Activated T-helper 1 cell treated with anti-CD3 and anti-CD28 coated beads, Interleukin-12 subunit alpha, Interleukin-12 subunit beta, Interleukin-2, Interleukin-4 antibody, amounts not matched to agents 30 ng/mL and 10 ng/mL and 1 ng/mL, durations not matched to agents 14 hours and 24 hours and 36 hours (primary cell): ENCODE results near the gene SGPL1. TPM values are rescaled to one million over a fixed set of nuclear protein-coding genes. Genes with fewer than 3 reads are reported as not detected.

ENCODE experiments used
- DNase-seq: peaks from one replicate; pipeline ENCODE4 v3.0.0; 2021; ENCODE audit warnings: low spot score
- H3K27ac Mint-ChIP-seq: one replicate; pipeline ENCODE4 v1.8.0; 2021; ENCODE audit warnings: mild to moderate bottlenecking, mixed read lengths
- H3K27me3 Mint-ChIP-seq: one replicate; pipeline ENCODE4 v1.8.0; 2022; ENCODE audit warnings: mild to moderate bottlenecking, moderate library complexity, mixed read lengths; ENCODE audit not compliant: insufficient read depth
- H3K36me3 Mint-ChIP-seq: one replicate; pipeline ENCODE4 v1.8.0; 2021; ENCODE audit warnings: low read depth, mixed read lengths
- H3K4me1 Mint-ChIP-seq: one replicate; pipeline ENCODE4 v1.8.0; 2021; ENCODE audit warnings: low read depth, mixed read lengths
- H3K4me3 Mint-ChIP-seq: one replicate; pipeline ENCODE4 v1.8.0; 2021; ENCODE audit warnings: mild to moderate bottlenecking, moderate library complexity, mixed read lengths
- H3K9me3 Mint-ChIP-seq: one replicate; pipeline ENCODE4 v1.8.0; 2021; ENCODE audit warnings: mixed read lengths
- intact Hi-C: fragments of 100-400 bp; cut with micrococcal nuclease; formaldehyde crosslinking; loops from one replicate; pipeline ENCODE4 v1.15.1; 2024
- total RNA-seq: library from RNA; stranded (reverse); gene quantifications from 2 replicates; pipeline ENCODE4 v1.2.3, GENCODE V29; 2022

SGPL1 gene
- total RNA-seq, 1 donor from 2014 or later: 79.0 TPM

DNA sequence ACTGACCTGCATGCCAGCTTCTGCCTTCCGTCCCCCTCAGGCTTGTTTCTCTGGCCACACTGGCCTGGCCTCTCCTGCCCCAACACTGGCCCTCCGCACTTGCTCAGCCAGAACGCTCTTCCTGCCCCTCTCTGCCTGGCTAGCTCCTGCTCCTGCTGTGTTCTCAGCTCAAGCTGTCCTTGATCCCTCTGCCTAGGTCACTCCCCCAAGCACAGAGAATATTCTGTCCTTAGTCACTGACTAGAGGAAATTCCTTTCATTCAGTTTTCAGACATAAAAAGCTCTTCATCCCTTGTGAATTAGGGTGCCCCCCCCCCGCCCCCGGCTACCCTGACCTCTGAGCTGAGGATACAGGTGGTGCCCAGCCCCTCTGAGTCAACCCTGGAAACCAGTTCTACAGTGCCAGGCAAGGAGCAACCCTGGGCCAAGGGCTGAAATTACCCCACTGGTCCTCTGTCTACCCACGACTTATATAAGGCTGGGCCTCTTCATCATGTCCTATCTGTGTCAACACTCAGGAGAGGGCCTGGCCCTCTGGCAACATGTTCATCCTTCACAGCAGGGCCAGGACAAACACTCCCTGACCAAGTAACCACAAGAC, 6.6 kb upstream of the SGPL1 start:
- H3K27me3 Mint-ChIP-seq: peaks cover 3% of the 10 kb centered on the region
- intact Hi-C loops: no loop called here
- H3K27ac Mint-ChIP-seq: no peak overlapping the region
- no peak overlapping the region for H3K4me3 Mint-ChIP-seq
- no peaks in the 10 kb centered on the region for H3K36me3 Mint-ChIP-seq
- no peaks in the 10 kb centered on the region for H3K4me1 Mint-ChIP-seq
- no peak for DNase-seq
- H3K9me3 Mint-ChIP-seq: no peaks in the 10 kb centered on the region

DNA sequence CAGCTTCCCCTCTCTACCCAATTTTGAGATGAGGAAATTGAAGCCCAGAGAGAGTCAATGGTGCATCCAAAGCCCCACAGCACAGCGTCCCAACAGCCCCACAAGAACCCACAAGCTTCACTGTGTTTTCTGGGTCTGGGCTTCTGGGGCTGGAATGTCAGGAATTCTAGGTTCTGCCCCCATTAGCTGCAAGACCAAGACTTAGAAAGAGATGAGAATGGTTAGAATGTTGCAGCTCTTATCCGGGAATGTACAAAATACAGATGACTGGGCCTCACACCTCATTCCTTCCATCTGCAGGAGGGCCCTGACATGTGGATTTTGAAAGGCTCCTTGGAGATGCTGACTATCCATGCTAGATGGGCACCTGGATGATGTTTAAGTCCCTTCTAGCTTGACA, 6.0 kb upstream of the SGPL1 start:
- Mint-ChIP-seq H3K4me3 (no peak overlapping the region), H3K27me3 (peaks cover 3% of the 10 kb centered on the region), H3K36me3 (no peaks in the 10 kb centered on the region), H3K9me3 (no peaks in the 10 kb centered on the region), H3K27ac (no peak overlapping the region), H3K4me1 (no peaks in the 10 kb centered on the region)
- DNase-seq: no peak
- intact Hi-C loops: no loop called here

DNA sequence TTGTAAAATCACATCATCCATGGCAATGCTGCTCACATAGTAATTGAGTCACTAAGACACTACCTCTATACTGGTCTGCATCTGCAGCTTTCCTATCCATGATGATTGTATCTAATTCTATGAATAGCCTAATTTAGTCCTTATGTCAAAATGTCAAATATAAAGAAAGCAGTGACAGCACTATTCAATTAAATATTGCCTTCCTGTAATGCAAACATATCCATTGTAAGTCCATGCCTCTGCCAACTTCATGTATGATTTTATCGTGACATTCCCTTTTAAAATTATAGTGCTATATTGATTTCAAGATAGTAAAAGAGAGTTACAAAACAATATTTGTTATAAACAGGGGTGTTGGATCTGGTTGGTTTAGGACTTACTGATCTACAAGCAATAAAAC, 4.8 kb upstream of the SGPL1 start:
- intact Hi-C loops: no loop called here
- H3K4me1 Mint-ChIP-seq: no peaks in the 10 kb centered on the region
- no peaks in the 10 kb centered on the region for H3K36me3 Mint-ChIP-seq
- no peak overlapping the region for H3K4me3 Mint-ChIP-seq
- H3K9me3 Mint-ChIP-seq: no peaks in the 10 kb centered on the region
- no peak overlapping the region for H3K27ac Mint-ChIP-seq
- DNase-seq: no peak
- H3K27me3 Mint-ChIP-seq: no peaks in the 10 kb centered on the region

DNA sequence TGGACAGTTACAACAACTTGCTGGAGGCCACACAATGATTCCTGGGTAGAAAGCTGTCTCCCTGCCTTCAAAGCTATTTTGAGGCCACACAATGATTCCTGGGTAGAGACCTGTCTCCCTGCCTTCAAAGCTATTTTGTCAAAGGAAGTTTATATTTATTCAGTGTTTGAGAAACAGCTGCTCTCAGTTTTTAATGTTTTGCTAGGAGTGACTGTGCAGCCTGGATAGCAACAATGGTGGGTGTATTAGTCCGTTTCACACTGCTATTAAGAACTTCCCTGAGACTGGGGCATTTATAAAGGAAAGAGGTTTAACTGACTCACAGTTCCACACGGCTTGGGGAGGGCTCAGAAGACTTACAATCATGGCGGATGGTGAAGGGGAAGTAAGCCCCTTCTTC, 3.9 kb upstream of the SGPL1 start:
- no peaks in the 10 kb centered on the region for H3K27me3 Mint-ChIP-seq
- H3K9me3 Mint-ChIP-seq: no peaks in the 10 kb centered on the region
- no peak overlapping the region for H3K27ac Mint-ChIP-seq
- H3K36me3 Mint-ChIP-seq: peaks cover 4% of the 10 kb centered on the region
- peaks cover 6% of the 10 kb centered on the region for H3K4me1 Mint-ChIP-seq
- intact Hi-C loops: no loop called here
- DNase-seq: no peak
- no peak overlapping the region for H3K4me3 Mint-ChIP-seq

DNA sequence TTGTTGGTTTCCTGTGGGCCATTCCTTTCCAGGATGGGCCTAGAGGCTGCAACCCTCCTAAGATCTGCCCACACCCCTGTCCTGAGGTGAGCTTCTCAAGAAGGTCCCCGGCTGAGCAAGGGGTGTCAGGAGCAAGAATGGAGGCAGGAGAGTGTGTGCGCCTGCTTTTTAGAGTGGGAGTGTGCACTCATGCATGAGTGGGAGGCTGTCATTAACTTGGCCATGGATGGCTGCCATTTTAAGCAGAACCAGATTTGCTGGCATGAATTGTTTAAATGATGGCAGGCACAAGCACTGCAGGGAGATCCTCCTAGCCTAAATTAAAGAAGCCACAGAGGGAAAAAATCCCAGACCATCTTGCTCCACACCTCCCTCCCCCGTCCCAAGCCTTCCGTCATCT, 2.9 kb upstream of the SGPL1 start:
- Mint-ChIP-seq H3K4me3 (no peak overlapping the region), H3K4me1 (peaks cover 14% of the 10 kb centered on the region), H3K9me3 (no peaks in the 10 kb centered on the region), H3K27ac (no peak overlapping the region), H3K27me3 (no peaks in the 10 kb centered on the region), H3K36me3 (peaks cover 9% of the 10 kb centered on the region)
- no peak for DNase-seq
- intact Hi-C loops: no loop called here

DNA sequence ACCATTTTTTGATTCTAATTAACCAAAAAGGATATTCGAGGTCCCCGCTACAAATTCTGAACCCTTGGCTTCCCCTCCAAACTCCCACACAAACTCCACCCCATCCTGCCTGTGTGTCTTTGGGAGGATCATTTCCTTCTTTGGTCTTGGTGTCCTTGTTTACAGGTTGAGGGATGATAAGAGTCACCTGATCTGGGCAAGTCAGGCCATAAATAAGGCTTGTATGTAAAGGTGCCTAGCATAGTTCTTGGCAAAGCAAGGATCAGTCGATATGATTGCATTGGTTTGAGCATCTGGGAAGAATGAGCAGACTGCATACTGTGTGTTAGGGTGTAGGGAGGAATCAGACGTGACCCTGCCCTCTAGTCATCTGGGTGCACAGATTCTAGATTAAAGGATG, 1.6 kb upstream of the SGPL1 start:
- DNase-seq: no peak
- Mint-ChIP-seq H3K4me3 (peak overlapping the region; percentile 45), H3K27ac (peak overlapping the region; percentile 52), H3K4me1 (peaks cover 21% of the 10 kb centered on the region), H3K9me3 (no peaks in the 10 kb centered on the region), H3K36me3 (peaks cover 13% of the 10 kb centered on the region), H3K27me3 (no peaks in the 10 kb centered on the region)
- intact Hi-C loops: no loop called here

DNA sequence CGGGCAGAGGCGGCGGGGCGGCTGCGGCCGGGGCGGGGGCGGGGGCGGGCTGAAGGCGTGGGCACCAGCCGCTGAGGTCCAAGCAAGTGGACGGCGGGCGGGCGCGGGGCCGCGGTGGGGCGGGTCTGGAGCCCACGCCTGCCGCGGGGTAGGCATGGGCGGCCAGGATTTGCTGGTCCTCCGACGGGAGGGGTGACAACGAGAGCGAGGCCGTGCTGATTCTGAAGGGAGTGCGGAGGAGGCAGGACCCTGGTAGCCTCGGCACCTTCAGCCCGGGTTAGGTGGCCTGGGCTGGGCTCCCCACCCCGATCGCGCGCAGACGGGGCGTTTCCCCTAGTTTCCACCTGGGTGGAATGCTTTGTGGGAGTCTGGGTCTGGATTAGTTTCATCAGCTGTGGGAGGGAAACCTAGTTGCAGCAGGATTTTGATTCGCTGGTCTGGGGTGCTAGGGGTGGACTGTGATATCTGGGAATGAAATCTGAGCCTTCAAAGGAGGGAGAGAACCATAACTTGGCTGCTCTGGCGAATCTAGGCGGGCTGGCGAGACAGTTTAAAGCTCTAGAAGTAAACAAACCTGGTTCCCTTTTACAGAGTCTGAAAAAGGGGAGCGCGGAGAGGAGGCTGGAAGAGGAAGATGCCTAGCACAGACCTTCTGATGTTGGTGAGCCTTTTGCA, 609 bp downstream of the SGPL1 start:
- Mint-ChIP-seq H3K4me3 (peak overlapping the region; percentile 94), H3K4me1 (peaks cover 35% of the 10 kb centered on the region), H3K9me3 (no peaks in the 10 kb centered on the region), H3K27ac (peak overlapping the region; percentile 76), H3K27me3 (no peaks in the 10 kb centered on the region), H3K36me3 (peaks cover 23% of the 10 kb centered on the region)
- peak; percentile 19 for DNase-seq
- intact Hi-C loops: loop anchor here (1.0 to 5.0 kb wide), 3 partner anchors 17 to 198 kb away; no protein-coding TSS in a partner anchor

DNA sequence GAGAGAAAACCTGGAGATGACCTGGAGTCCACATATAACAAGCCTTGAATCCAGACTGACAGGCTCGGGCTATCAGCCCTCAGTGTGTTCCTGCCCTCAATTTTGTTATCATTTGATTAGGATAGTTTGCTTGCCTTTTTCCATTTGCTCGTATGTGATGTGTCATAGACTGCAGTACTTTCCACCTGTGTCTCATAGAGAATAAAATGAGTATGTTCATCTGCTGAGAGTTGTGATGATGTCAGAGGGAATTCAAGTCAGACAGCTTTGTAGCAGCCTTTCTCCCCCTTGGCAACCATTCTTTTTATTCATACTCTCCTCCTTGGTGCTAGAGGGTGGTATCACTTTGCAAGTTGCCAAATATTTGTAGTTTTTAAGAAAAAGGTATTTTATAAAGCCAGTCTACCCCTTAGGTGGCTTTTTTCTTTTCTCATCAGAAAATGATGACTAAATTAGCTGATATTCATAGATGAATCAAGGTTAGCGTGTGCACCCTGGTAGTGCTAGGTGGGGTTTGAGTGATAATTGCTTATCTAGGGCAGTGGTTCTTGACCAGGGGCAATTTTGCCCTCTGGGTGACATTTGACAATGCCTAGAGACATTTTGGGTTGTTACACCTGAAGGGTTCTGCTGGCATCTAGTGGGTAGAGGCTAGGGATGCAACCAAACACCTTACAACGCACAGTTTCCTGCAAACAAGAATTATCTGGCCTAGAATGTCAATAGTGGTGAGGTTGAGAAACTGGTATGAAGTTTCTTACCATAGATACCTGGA, 5.4 kb downstream of the SGPL1 start:
- peaks cover 44% of the 10 kb centered on the region for H3K4me1 Mint-ChIP-seq
- no peak for DNase-seq
- H3K27ac Mint-ChIP-seq: peak overlapping the region; percentile 40
- H3K4me3 Mint-ChIP-seq: no peak overlapping the region
- intact Hi-C loops: no loop called here
- no peaks in the 10 kb centered on the region for H3K27me3 Mint-ChIP-seq
- H3K36me3 Mint-ChIP-seq: peaks cover 38% of the 10 kb centered on the region
- H3K9me3 Mint-ChIP-seq: no peaks in the 10 kb centered on the region

DNA sequence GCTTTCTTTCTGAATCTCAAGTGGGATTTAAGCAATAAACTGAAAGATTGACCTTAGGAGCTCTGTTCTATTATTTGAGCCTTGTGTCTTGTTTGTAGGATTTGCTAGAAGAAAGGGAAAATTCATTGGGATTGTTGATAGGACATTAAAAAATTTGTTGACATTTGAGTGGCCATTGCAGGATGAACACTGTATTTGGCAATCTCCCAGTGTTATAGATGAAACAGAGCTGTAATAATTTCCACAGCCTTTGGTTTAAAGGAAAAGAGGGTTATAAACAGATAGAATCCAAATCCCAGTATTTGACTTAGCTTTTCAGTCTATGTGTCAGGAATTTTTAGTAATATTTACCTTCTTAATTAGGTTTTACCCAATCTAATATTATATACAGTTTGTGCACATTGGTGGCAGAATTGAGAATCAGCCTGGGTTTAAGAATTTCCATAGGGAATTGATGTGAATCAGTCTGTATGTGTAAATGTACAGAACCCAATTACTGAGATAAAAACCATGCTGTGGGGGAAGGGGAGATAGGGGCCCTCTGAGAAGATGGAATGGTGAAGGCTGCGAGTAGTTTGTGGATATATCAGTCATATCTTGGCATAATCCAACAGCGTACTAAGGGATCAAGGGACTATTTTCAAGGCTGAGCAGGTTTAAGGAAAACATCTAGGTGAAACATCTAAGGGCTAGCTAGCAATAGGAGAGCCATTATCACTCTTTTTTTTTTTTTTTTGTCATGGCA, 6.5 kb downstream of the SGPL1 start:
- H3K36me3 Mint-ChIP-seq: peaks cover 40% of the 10 kb centered on the region
- H3K27me3 Mint-ChIP-seq: no peaks in the 10 kb centered on the region
- H3K4me1 Mint-ChIP-seq: peaks cover 44% of the 10 kb centered on the region
- peak overlapping the region; percentile 40 for H3K27ac Mint-ChIP-seq
- no peak overlapping the region for H3K4me3 Mint-ChIP-seq
- H3K9me3 Mint-ChIP-seq: no peaks in the 10 kb centered on the region
- no peak for DNase-seq
- intact Hi-C loops: no loop called here

DNA sequence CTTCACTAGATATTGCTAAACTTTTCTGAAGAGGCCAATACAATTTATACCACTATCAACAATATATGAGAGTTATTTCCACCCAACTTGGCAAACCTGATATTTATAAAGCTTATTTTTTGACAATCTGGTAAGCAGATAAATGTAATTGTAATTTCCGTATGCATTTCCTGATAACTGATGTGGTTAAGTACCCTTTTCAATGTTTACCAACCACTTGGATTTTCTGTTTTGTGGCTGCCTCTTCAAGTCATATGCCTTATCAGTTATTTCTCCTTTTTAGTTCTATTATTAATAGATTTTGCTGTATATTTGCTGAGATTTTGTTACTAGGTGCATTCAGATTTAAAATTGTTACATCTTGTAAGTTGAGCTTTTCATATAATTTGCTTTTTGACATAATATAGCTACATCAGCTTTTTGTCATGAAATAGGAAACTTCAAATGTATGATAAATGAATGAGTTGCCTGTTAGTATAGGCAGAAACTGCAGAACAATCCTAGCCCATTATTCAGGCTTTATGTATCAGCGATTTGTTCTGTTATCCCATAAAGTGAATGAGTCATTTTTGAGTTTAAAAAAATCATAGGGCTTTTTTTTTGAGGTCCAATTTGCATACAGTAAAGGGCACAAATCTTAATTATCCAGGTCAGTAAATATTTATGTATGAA, 11.5 kb downstream of the SGPL1 start:
- intact Hi-C loops: no loop called here
- Mint-ChIP-seq H3K4me1 (peaks cover 19% of the 10 kb centered on the region), H3K9me3 (no peaks in the 10 kb centered on the region), H3K27me3 (no peaks in the 10 kb centered on the region), H3K4me3 (no peak overlapping the region), H3K36me3 (peaks cover 16% of the 10 kb centered on the region), H3K27ac (no peak overlapping the region)
- no peak for DNase-seq

DNA sequence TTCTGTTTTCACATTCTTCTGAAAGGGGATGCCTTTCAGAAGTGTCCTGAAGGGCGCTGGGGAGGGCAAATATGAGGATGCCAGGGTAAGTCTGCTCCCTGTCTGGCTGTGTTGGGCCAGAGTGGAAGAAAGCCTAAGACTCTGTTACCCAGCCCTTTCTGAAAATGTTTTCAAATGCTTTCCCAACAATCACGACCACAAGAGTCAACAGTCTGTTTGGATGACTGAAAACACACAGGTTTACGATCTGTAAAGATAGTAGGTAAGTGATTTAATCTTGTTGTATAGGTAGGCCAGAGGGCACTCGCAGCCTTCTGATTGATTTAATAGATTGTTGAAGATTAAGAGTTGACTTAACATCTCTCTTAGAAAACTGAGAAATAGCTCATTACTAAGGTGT, 13.2 kb downstream of the SGPL1 start:
- intact Hi-C loops: no loop called here
- peaks cover 18% of the 10 kb centered on the region for H3K36me3 Mint-ChIP-seq
- no peaks in the 10 kb centered on the region for H3K9me3 Mint-ChIP-seq
- H3K27me3 Mint-ChIP-seq: no peaks in the 10 kb centered on the region
- no peak overlapping the region for H3K4me3 Mint-ChIP-seq
- peaks cover 32% of the 10 kb centered on the region for H3K4me1 Mint-ChIP-seq
- H3K27ac Mint-ChIP-seq: no peak overlapping the region
- no peak for DNase-seq

DNA sequence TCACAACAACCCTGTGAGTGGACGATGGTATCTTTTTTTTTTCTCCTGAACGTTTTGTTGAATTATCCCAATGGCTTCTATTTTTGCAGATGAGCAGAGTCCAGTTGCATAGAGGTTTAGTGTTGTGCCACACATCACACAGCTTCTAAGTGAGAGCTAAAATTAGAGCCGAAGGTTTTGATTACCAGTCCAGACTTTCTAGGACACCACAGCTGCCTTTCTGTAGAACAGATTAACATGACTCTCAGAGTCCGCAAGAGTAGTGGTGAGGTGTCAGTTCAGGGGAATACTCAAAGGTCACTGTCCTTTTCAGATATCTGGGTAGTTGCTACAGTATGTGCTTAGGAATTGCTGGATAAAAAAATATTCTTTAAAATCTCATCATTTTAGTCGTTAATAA, 13.8 kb downstream of the SGPL1 start:
- no peak for DNase-seq
- H3K27me3 Mint-ChIP-seq: no peaks in the 10 kb centered on the region
- no peak overlapping the region for H3K27ac Mint-ChIP-seq
- intact Hi-C loops: no loop called here
- H3K4me3 Mint-ChIP-seq: no peak overlapping the region
- H3K4me1 Mint-ChIP-seq: peaks cover 38% of the 10 kb centered on the region
- H3K9me3 Mint-ChIP-seq: no peaks in the 10 kb centered on the region
- H3K36me3 Mint-ChIP-seq: peaks cover 20% of the 10 kb centered on the region
